C4-2B (cell line): ENCODE data around the gene TSNAXIP1.

Experiments used
- ZFX ChIP-seq: fragments of 450-650 bp; IDR thresholded peaks from 2 replicates; pipeline ENCODE4 v1.6.1; 2017
- TF ChIP-seq, protein P1 (sequence below): fragments of 450-650 bp; conservative IDR thresholded peaks from 2 replicates; pipeline ENCODE4 v1.5.1; 2017; ENCODE audit warnings: mild to moderate bottlenecking

DNA sequence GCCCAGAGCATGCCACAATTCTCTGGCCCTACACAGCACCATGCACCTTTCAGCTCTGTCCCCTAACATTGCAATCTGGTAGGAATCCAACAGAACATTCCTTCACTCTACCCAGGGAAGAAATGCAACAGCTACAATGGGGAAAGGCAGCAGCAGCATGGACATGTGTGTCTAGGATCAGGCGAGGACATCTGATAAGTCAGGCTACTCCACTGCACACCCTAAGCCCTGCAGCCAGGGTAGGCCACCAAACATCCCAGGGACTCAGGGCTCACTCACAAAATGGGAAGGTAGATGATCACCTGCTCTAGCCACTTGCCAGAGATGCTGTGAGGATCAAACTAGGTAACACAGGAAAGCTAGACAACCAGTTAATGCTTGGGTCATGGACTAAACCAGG is 5.4 kb upstream of the TSNAXIP1 start:
- TF ChIP-seq, protein P1, sequence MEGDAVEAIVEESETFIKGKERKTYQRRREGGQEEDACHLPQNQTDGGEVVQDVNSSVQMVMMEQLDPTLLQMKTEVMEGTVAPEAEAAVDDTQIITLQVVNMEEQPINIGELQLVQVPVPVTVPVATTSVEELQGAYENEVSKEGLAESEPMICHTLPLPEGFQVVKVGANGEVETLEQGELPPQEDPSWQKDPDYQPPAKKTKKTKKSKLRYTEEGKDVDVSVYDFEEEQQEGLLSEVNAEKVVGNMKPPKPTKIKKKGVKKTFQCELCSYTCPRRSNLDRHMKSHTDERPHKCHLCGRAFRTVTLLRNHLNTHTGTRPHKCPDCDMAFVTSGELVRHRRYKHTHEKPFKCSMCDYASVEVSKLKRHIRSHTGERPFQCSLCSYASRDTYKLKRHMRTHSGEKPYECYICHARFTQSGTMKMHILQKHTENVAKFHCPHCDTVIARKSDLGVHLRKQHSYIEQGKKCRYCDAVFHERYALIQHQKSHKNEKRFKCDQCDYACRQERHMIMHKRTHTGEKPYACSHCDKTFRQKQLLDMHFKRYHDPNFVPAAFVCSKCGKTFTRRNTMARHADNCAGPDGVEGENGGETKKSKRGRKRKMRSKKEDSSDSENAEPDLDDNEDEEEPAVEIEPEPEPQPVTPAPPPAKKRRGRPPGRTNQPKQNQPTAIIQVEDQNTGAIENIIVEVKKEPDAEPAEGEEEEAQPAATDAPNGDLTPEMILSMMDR, result no peak
- TF ChIP-seq ZFX, result no peak
